Activated CD8-positive, alpha-beta memory T cell treated with anti-CD3 and anti-CD28 coated beads for 4 hours (primary cell): ENCODE data around the gene CD300LD.
"Not testable (repeated sequence)": the region's sequence is repeated elsewhere in the genome, so short reads cannot be mapped to it uniquely, and the experiment has no call there.

ENCODE experiments used
- DNase-seq, 2 donors: peaks; one replicate each; pipeline ENCODE4 v3.0.0-alpha.2; 2020; ENCODE audit warnings: low read depth in 2 of 2

The CD300LD gene

GRCh38 chr17:74606050-74606449 is 14.0 kb upstream of the CD300LD start:
- no peak for DNase-seq

GRCh38 chr17:74605361-74605760 is 13.3 kb upstream of the CD300LD start:
- DNase-seq: no peak

GRCh38 chr17:74604761-74605160 is 12.7 kb upstream of the CD300LD start:
- no peak for DNase-seq

GRCh38 chr17:74604200-74604599 is 12.1 kb upstream of the CD300LD start:
- no peak for DNase-seq

GRCh38 chr17:74603746-74604145 is 11.7 kb upstream of the CD300LD start:
- no peak for DNase-seq

- no peak for DNase-seq
Measured at GRCh38 chr17:74603037-74603635, 11.1 kb upstream of the CD300LD start.

- no peak for DNase-seq
Measured at GRCh38 chr17:74601944-74602572, 10.0 kb upstream of the CD300LD start.

GRCh38 chr17:74599448-74599939 is 7.4 kb upstream of the CD300LD start:
- no peak for DNase-seq

- DNase-seq: no peak
Measured at GRCh38 chr17:74599023-74599399, 6.9 kb upstream of the CD300LD start.

GRCh38 chr17:74598346-74599022 is 6.4 kb upstream of the CD300LD start:
- no peak for DNase-seq

GRCh38 chr17:74597069-74597790 is 5.1 kb upstream of the CD300LD start:
- no peak for DNase-seq

- DNase-seq: no peak
Measured at GRCh38 chr17:74595037-74595750, 3.1 kb upstream of the CD300LD start.

GRCh38 chr17:74591503-74591902 is 580 bp downstream of the CD300LD start:
- no peak for DNase-seq

- DNase-seq: no peak
Measured at GRCh38 chr17:74585711-74586110, 6.4 kb downstream of the CD300LD start.

GRCh38 chr17:74584292-74585060 is 7.6 kb downstream of the CD300LD start:
- no peak for DNase-seq

- DNase-seq: no peak
Measured at GRCh38 chr17:74582633-74583032, 9.4 kb downstream of the CD300LD start.

- DNase-seq: no peak
Measured at GRCh38 chr17:74579900-74580299, 12.2 kb downstream of the CD300LD start.

- DNase-seq: no peak
Measured at GRCh38 chr17:74578979-74579378, 13.1 kb downstream of the CD300LD start.

- no peak for DNase-seq
Measured at GRCh38 chr17:74574489-74575142, 17.5 kb downstream of the CD300LD start.

- DNase-seq: not testable (repeated sequence)
Measured at GRCh38 chr17:74573635-74574034, 18.4 kb downstream of the CD300LD start.
